Motor neuron (in vitro differentiated cells): ENCODE data around the gene UBAC1. TPM values are rescaled to one million over a fixed set of nuclear protein-coding genes. Genes with fewer than 3 reads are reported as not detected.
A peak's percentile ranks its signal among the peaks of the same experiment; 100 is the strongest.
"Not testable (repeated sequence)": the region's sequence is repeated elsewhere in the genome, so short reads cannot be mapped to it uniquely, and the experiment has no call there.

ENCODE experiments used
- ATAC-seq, 8 experiments: fragments of 200-7000 bp; cut with Tn5 transposase; replicated peaks in 6 of 8; 2 replicates each; pipeline ENCODE4 v1.8.0; 2021; ENCODE audit warnings: mild to moderate bottlenecking in 8 of 8, moderate library complexity in 8 of 8
- H3K27ac ChIP-seq, 2 donors: fragments of 250-450 bp; sonication (Bioruptor Pico); 2 replicates each; pipeline ENCODE4 v1.9.0; 2021; ENCODE audit warnings: antibody characterized with exemption in 2 of 2, mild to moderate bottlenecking in 2 of 2, moderate library complexity in 1 of 2
- H3K4me1 ChIP-seq, 2 donors: fragments of 250-450 bp; sonication (Bioruptor Pico); replicated peaks in 1 of 2; 2 replicates each; pipeline ENCODE4 v1.6.1; 2021; ENCODE audit warnings: antibody characterized with exemption in 2 of 2, mild to moderate bottlenecking in 2 of 2, moderate library complexity in 1 of 2
- H3K4me3 ChIP-seq, 5 donors: fragments of 250-450 bp; sonication (Bioruptor Pico); 2 replicates each; pipeline ENCODE4 v1.9.0; 2021; ENCODE audit warnings: antibody characterized with exemption in 5 of 5, mild to moderate bottlenecking in 5 of 5, moderate library complexity in 4 of 5
- WGBS, 10 experiments: fragments of 450-650 bp; shearing (Covaris generic); methylation state at CpG; one replicate each; pipeline ENCODE4 v1.0.0; 2022; 5-methylcytosine and 5-hydroxymethylcytosine counted together
- in situ Hi-C, 9 experiments: fragments of 400-800 bp; cut with MboI; loops; one replicate each; pipeline ENCODE4 v1.15.0; 2021; ENCODE audit warnings: low sequenced_read_pairs in 9 of 9, low pct_unique_long_range_greater_than_20kb in 2 of 9; ENCODE audit not compliant: unreplicated experiment in 9 of 9
- total RNA-seq, 8 experiments: library from RNA; unstranded; fragments of 300-600 nt; gene quantifications; 2 replicates each; pipeline versions ENCODE4 v1.2.3 to v1.2.4, GENCODE V29; 2022

Gene UBAC1
- total RNA-seq, 8 experiments from 2014 or later, result 23.2 to 41.9 (median 29.5) TPM

DNA sequence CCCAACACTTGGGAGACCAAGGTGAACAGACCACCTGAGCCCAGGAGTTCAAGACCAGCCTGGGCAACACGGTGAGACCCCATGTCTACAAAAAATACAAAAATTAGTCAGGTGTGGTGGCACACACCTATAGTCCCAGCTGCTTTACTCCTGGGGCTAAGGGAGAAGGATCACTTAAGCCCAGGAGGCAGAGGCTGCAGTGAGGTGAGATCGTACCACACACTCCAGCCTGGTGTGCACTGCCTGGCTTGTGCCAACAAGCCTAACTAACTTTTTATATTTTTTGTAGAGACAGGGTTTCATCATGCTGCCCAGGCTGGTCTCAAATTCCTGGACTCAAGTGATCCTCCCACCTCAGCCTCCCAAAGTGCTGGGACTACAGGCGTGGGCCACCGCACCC is 10.3 kb downstream of the UBAC1 start:
- in situ Hi-C loops, result loop anchor here in 3 of 9 experiments (25.0 kb wide), 1 partner anchor 161 kb away; the partner anchor contains the start of gene TMEM250 (in 3 of the 3)
- 92 to 100% (median 95%) methylated on average over 2 to 4 of the region's 4 CpGs; no CpG with 5 or more reads in 6 of the 10 experiments for WGBS, 10 experiments
- not testable (repeated sequence) for H3K4me1 ChIP-seq, H3K27ac ChIP-seq, ATAC-seq, H3K4me3 ChIP-seq

DNA sequence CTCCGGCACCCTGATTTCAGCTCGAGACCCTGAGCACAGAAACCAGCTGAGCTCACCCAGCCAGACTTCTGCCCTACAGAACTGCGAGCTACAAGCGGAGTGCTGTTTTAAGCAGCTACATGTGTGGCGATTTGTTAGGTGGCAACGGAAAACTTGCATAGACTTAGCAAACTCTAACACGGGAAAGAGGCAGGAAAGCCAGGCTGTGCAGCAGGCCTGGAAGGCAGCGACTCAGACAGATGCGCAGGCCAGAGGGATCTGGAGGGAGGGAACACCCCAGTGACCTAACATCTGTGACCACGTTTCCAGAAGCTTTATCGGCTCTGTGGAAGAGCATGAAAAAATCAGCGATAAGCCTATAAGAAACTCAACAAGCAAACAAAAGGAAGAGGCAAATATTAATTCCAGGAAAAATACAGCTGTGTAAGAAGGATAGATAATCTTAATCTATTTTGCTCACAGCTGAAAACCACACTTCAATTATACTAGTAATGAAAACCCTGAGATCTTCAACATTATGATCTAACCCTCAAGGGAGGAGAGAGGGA is 11.0 kb downstream of the UBAC1 start:
- Histone ChIP-seq H3K27ac (no peak overlapping the region), H3K4me1 (no peaks in the 10 kb centered on the region), H3K4me3 (no peak overlapping the region)
- in situ Hi-C loops, result loop anchor here in 3 of 9 experiments (25.0 kb wide), 1 partner anchor 162 kb away; the partner anchor contains the start of gene TMEM250 (in 3 of the 3)
- peak in 2 of 8 experiments; percentile 6 to 46 for ATAC-seq
- WGBS, 10 experiments, result 30 to 100% (median 91%) methylated on average over 1 to 10 of the region's 12 CpGs

DNA sequence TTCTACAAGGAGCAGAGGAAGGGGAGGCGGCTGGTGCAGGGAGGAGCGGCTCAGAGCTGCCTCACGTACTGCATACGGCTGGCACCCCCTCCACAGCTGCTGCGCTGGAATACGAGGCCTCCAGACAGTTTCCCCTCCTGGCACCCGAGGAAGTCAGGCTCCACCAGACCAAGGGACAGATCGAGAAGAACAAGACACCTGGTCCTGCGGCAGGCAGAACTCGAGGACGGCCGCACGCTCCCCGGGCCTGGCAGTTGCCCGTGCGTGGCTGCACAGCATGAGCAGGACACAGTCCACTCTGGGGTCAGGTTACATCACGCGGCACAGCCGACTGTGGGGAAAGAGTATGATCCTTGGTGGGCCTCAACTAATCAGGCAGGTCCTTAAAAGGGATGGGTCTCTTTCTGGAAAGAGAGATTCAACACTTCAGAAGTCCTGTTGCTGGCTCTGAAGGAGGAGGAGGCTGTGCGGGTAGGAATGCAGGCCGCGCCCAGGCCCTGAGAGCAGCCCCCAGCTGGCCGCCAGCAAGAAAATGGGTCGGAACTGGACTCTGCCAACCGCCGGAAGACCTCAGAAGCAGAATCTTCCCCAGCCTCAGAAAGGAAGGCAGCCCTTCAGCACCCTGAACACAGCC is 11.6 kb downstream of the UBAC1 start:
- WGBS, 10 experiments, result 70 to 98% (median 88%) methylated on average over 2 to 9 of the region's 26 CpGs; no CpG with 5 or more reads in 5 of the 10 experiments
- Histone ChIP-seq H3K4me1 (no peaks in the 10 kb centered on the region), H3K27ac (no peak overlapping the region), H3K4me3 (no peak overlapping the region)
- ATAC-seq, result peak in 1 of 8 experiments; percentile 8
- in situ Hi-C loops, result loop anchor here in 3 of 9 experiments (25.0 kb wide), 2 partner anchors 163 to 337 kb away; partner anchors contain the start of gene TMEM250 (in 3 of the 3)

DNA sequence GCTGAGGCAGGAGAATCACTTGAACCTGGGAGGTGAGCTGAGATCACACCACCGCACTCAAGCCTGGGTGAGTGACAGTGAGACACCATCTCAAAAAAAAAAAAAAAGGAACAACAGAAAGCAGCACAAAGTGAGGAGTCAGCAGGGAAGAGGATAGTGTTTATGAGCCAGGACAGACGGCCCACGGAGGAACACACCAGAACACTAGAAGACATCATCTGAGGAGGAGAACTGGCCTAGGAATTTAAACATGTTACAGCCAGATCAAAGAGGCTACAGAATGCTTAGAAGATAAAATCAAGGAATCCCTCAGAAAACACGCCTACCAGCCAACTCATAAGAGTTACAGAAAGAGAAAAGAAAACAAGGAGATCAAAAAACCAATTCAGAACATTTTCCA is 12.2 kb downstream of the UBAC1 start:
- ATAC-seq, result no peak
- no peak overlapping the region for H3K4me3 ChIP-seq
- H3K27ac ChIP-seq, result no peak overlapping the region
- WGBS, 10 experiments, result 79 to 100% (median 94%) methylated on average over 1 to 4 of the region's 4 CpGs; no CpG with 5 or more reads in 1 of the 10 experiments
- H3K4me1 ChIP-seq, result no peaks in the 10 kb centered on the region
- in situ Hi-C loops, result loop anchor here in 1 of 9 experiments (25.0 kb wide), 1 partner anchor 337 kb away; a partner anchor contains a TSS

DNA sequence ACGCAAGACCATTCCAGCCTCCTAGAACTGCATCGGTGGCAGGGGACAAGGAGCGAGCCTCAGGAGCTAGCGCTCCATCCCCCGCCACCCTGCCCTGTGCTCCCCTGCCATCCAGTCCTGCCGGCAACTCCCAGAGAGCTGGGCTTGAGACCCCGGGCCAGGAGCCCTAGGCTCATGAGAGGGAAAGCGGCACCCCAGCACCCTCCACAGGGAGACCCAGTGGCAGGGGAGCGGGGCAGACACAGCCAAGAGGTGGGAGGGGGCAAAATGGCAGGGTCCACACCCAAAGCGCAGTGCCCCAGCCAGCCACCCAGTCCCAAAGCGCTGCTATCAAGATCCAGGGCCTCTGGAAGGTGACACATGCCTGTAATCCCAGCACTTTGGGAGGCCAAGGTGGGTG is 12.7 kb downstream of the UBAC1 start:
- 74 to 100% (median 80%) methylated on average over 1 to 5 of the region's 11 CpGs; no CpG with 5 or more reads in 5 of the 10 experiments for WGBS, 10 experiments
- H3K4me3 ChIP-seq, result no peak overlapping the region
- in situ Hi-C loops, result loop anchor here in 1 of 9 experiments (25.0 kb wide), 1 partner anchor 336 kb away; a partner anchor contains a TSS
- ATAC-seq, result no peak
- H3K4me1 ChIP-seq, result no peaks in the 10 kb centered on the region
- H3K27ac ChIP-seq, result no peak overlapping the region

DNA sequence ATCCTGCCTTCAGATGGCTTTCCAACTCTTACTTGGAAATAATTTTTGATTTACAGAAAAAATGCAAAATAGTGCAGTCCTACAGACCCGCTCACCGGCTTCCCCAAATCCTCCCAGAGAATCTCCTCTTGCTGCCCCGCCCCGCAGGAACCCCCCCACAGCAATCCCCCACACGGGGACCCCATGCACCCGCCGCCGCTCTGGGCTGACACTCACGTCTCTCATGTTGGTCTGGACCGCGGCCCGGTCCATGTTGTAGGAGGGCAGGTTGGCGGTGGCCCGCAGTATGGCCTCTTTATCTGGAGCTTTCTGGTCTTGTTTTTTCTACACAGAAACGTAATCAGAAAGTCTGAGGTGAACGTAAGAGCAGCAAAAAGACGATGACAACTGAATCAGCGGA is 13.6 kb downstream of the UBAC1 start:
- Histone ChIP-seq H3K4me1 (no peaks in the 10 kb centered on the region), H3K27ac (no peak overlapping the region), H3K4me3 (no peak overlapping the region)
- 100% methylated on average over 1 of the region's 18 CpGs; no CpG with 5 or more reads in 9 of the 10 experiments for WGBS, 10 experiments
- no peak for ATAC-seq
- in situ Hi-C loops, result loop anchor here in 1 of 9 experiments (25.0 kb wide), 1 partner anchor 335 kb away; a partner anchor contains a TSS

DNA sequence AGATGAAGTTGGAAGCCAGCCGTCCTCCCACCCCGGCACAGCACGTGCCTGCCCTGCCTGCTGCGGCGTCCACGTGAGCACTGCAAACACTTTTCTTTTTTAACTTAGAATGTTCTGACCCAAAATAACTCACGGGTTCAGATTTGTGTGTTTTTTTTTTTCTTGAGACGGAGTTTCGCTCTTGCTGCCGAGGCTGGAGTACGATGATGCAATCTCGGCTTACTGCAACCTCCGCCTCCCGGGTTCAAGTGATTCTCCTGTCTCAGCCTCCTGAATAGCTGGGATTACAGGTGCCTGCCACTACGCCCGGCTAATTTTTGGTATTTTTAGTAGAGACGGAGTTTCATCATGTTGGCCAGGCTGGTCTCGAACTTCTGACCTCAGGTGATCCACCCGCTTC is 14.1 kb downstream of the UBAC1 start:
- H3K4me1 ChIP-seq, H3K27ac ChIP-seq, ATAC-seq, H3K4me3 ChIP-seq: not testable (repeated sequence)
- in situ Hi-C loops, result loop anchor here in 1 of 9 experiments (25.0 kb wide), 1 partner anchor 335 kb away; a partner anchor contains a TSS
- WGBS, 10 experiments, result 90 to 100% (median 95%) methylated on average over 2 to 17 of the region's 19 CpGs; no CpG with 5 or more reads in 2 of the 10 experiments

DNA sequence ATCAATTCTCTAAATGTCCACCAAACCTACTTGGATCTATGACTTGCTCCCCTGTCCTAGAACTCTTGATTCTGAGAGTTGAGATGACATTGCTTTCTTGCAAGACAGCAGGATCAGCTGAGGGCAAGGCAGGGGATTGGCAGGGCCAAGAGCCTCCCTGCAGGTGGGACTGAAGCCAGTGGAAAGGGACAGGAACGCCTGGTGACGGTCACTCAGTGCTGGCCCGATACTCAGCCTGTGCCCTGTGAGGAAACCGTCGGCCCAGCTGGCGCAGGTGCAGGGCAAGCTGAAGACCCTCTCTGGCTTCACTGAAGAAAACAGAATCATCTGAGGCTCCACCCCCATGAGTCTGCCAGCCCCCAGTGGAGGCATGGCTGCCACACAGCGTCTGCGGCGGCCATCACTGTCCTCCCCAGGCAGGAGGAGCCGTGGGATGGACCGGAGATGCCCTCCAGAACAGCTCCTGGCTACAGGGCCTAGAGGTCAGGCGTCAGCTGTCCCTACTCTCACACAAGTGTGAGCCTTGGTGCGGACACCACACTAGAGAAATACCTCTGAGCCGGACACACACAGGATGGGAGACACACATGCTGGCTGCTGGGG is 14.7 kb downstream of the UBAC1 start:
- in situ Hi-C loops, result loop anchor here in 1 of 9 experiments (25.0 kb wide), 1 partner anchor 334 kb away; a partner anchor contains a TSS
- Histone ChIP-seq H3K4me1 (no peaks in the 10 kb centered on the region), H3K27ac (no peak overlapping the region), H3K4me3 (no peak overlapping the region)
- 87 to 96% (median 90%) methylated on average over 3 to 5 of the region's 14 CpGs; no CpG with 5 or more reads in 7 of the 10 experiments for WGBS, 10 experiments
- ATAC-seq, result no peak

DNA sequence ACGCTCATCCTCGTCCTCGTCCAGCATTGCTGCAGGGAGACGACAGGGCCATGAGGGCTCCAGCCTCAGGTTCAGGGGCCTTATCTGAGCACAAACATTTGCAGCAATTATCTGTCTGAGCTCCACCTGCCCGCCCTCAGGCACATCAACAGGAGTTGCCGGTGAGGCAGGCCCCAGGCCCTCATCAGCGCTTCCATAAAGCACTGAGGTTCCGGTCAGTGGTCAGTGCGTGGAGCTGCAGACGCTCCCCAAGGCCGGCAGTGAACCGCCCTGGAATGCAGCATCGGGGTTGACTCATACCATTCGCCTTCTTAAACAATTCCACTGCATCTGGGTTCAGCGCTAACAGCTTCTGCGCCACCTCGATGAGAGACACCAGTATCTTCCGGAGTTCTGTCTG is 15.2 kb downstream of the UBAC1 start:
- Histone ChIP-seq H3K4me1 (no peaks in the 10 kb centered on the region), H3K27ac (no peak overlapping the region), H3K4me3 (no peak overlapping the region)
- ATAC-seq, result no peak
- in situ Hi-C loops, result loop anchor here in 1 of 9 experiments (25.0 kb wide), 1 partner anchor 334 kb away; a partner anchor contains a TSS
- 87 to 100% (median 94%) methylated on average over 1 to 13 of the region's 18 CpGs; no CpG with 5 or more reads in 6 of the 10 experiments for WGBS, 10 experiments

DNA sequence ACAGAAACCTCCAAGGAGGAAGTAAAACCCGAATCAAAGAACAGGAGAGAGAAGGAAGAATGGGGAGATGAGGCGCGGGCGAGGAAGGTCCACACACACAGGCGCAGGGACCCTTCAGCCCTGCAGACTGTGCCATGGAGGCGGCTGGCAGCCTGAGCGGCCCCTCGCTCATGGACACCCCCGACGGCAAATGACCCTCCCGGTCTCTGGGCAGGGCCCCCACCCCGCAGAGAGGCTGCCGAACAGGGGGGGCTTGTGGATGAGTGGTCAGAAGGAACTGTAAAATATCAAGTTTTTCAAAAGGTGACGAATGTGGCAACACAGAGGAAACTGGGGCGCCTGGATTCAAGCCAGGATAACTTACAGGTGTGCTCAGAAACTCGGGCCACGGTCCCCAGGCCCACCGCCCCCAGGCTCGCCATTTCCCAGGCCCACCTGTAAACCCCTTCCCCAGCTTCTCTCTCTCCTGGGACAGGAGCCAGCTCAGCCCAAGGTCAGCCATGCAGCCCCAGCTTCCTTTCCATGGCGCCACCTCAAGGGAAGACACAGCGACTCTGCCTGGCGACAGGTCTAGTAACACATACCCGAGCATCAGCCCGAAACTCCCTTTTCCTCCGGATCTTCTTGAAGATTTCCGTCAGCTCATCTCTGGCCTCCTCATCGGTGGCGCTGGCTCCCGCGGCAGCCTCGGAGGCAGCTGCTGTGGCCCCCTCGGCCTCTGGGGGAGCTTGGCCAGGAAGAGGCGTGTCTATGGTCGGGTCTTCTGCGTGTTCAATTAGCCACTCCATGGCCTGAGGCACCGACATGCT is 16.5 kb downstream of the UBAC1 start:
- Histone ChIP-seq H3K4me1 (no peaks in the 10 kb centered on the region), H3K4me3 (no peak overlapping the region), H3K27ac (no peak overlapping the region)
- in situ Hi-C loops, result loop anchor here in 1 of 9 experiments (25.0 kb wide), 1 partner anchor 332 kb away; a partner anchor contains a TSS
- WGBS, 10 experiments, result 69 to 100% (median 96%) methylated on average over 1 to 12 of the region's 36 CpGs; no CpG with 5 or more reads in 7 of the 10 experiments
- no peak for ATAC-seq

DNA sequence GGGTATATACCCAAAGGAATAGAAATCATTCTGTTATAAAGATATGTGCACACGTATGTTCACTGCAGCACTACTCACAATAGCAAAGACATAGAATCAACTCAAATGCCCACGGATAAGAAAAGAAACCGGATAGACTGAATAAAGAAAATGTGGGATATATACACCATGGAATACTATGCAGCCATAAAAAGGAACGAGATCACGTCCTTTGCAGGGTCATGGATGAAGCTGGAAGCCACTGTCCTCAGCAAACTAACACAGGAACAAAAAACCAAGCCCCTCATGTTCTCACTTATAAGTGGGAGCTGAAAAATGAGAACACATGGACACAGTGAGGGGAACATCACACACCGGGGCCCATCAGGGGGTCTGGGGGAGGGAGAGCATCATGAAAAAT is 17.6 kb downstream of the UBAC1 start:
- ATAC-seq, H3K4me3 ChIP-seq, H3K4me1 ChIP-seq, H3K27ac ChIP-seq: not testable (repeated sequence)
- 61 to 100% (median 96%) methylated on average over 1 to 6 of the region's 6 CpGs; no CpG with 5 or more reads in 1 of the 10 experiments for WGBS, 10 experiments
- in situ Hi-C loops, result loop anchor here in 1 of 9 experiments (25.0 kb wide), 1 partner anchor 331 kb away; a partner anchor contains a TSS
